GM19043 (cell line): ENCODE results near the gene TSGA10IP.

ENCODE experiments used
- ATAC-seq: cut with Tn5 transposase; IDR thresholded peaks from one replicate; pipeline ENCODE4 v1.9.1; 2021; ENCODE audit warnings: low read depth; ENCODE audit not compliant: unreplicated experiment

Gene TSGA10IP

GRCh38 chr11:66003291-66003690 is 58.0 kb downstream of the TSGA10IP start:
- no peak for ATAC-seq

- ATAC-seq, result no peak
Measured at GRCh38 chr11:66004186-66004585, 58.9 kb downstream of the TSGA10IP start.

GRCh38 chr11:66006134-66006890 is 61.0 kb downstream of the TSGA10IP start:
- ATAC-seq, result no peak

GRCh38 chr11:66006891-66007176 is 61.6 kb downstream of the TSGA10IP start:
- ATAC-seq, result no peak

- ATAC-seq, result no peak
Measured at GRCh38 chr11:66007201-66007634, 61.9 kb downstream of the TSGA10IP start.

GRCh38 chr11:66008095-66008467 is 62.8 kb downstream of the TSGA10IP start:
- ATAC-seq, result no peak

- ATAC-seq, result no peak
Measured at GRCh38 chr11:66008468-66009101, 63.3 kb downstream of the TSGA10IP start.
